HCT116 (cell line): ENCODE measurements around the gene TBC1D26. TPM values are rescaled to one million over a fixed set of nuclear protein-coding genes. Genes with fewer than 3 reads are reported as not detected.

Experiments
- ATAC-seq: fragments of 200-7000 bp; cut with Tn5 transposase; 2 replicates; pipeline ENCODE4 v1.9.1; 2020; ENCODE audit warnings: mild to moderate bottlenecking, moderate library complexity
- BruUV-seq: library from RNA; stranded (reverse); fragments of 400-500 nt; replicated peaks from 2 replicates; lab custom pipeline; 2021; lab: Mats Ljungman, UMichigan
- CTCF ChIA-PET: fragments of 300-600 bp; sonication (Branson Sonifier 250); formaldehyde crosslinking; loops from one replicate; lab custom pipeline; 2021; ENCODE audit warnings: antibody characterized with exemption; lab: Charles Lee
- POLR2A ChIA-PET: fragments of 300-600, 350-600 bp; sonication (Branson Sonifier 250); formaldehyde crosslinking; loops from one replicate; lab custom pipeline; 2021; ENCODE audit warnings: antibody characterized with exemption; lab: Charles Lee
- RAD21 ChIA-PET, 2 experiments: fragments of 300-600 bp; sonication (Branson Sonifier 250); formaldehyde crosslinking; loops; one replicate each; lab custom pipeline; 2023; ENCODE audit warnings: low total read pairs in 2 of 2; ENCODE audit not compliant: uncharacterized antibody in 2 of 2, unreplicated experiment in 2 of 2, low non-redundant PET in 1 of 2; lab: Charles Lee
- DNase-seq: peaks from one replicate; pipeline ENCODE4 v3.0.0-alpha.2; 2010; ENCODE audit warnings: low read depth, low spot score
- H2AFZ ChIP-seq: fragments of 200-600 bp; shearing (Covaris generic), sonication (generic); 2 replicates; pipeline ENCODE4 v1.6.1; 2017; ENCODE audit warnings: low read depth, mixed run types, mixed read lengths, antibody characterized with exemption, low read length; ENCODE audit not compliant: poor library complexity, severe bottlenecking
- H3K27ac ChIP-seq: 2 replicates; pipeline ENCODE4 v1.5.1; 2012; ENCODE audit warnings: low read depth, low read length
- H3K27me3 ChIP-seq: fragments of 200-600 bp; sonication (generic); 2 replicates; pipeline ENCODE4 v1.6.1; 2016; ENCODE audit warnings: mixed run types, low read length, mixed read lengths; ENCODE audit not compliant: insufficient read depth
- H3K36me3 ChIP-seq, 2 experiments: fragments of 200-500 bp in 1 of 2; fragments of 200-600 bp in 1 of 2; sonication (Bioruptor generic) in 1 of 2; sonication (generic) in 1 of 2; 2 replicates each; pipeline versions ENCODE4 v1.5.1 to v1.6.1; 2014 to 2016; ENCODE audit warnings: low read length in 2 of 2, inconsistent platforms in 1 of 2, mixed read lengths in 1 of 2, mixed run types in 1 of 2; ENCODE audit not compliant: insufficient read depth in 2 of 2, control insufficient read depth in 1 of 2
- H3K4me1 ChIP-seq, 2 experiments: fragments of 200-600 bp in 1 of 2; sonication (generic) in 1 of 2; 2 replicates each; pipeline versions ENCODE4 v1.5.1 to v1.6.1; 2012 to 2017; ENCODE audit warnings: low read length in 2 of 2, inconsistent platforms in 1 of 2, mild to moderate bottlenecking in 1 of 2, mixed read lengths in 1 of 2, mixed run types in 1 of 2, moderate library complexity in 1 of 2; ENCODE audit not compliant: insufficient read depth in 2 of 2, control insufficient read depth in 1 of 2
- H3K4me2 ChIP-seq: fragments of 200-600 bp; sonication (generic); 2 replicates; pipeline ENCODE4 v1.6.1; 2017; ENCODE audit warnings: mixed run types, low read length, mixed read lengths
- H3K4me3 ChIP-seq, 2 experiments: fragments of 200-600 bp in 1 of 2; sonication (generic) in 1 of 2; replicated peaks in 1 of 2; 2 replicates each; pipeline ENCODE4 v1.5.1; 2011 to 2016; ENCODE audit warnings: low read length in 2 of 2, control low read depth in 1 of 2, low read depth in 1 of 2, mild to moderate bottlenecking in 1 of 2, mixed read lengths in 1 of 2, mixed run types in 1 of 2
- H3K79me2 ChIP-seq: fragments of 200-600 bp; sonication (generic); 2 replicates; pipeline ENCODE4 v1.6.1; 2017; ENCODE audit warnings: mild to moderate bottlenecking, mixed run types, low read length, moderate library complexity, mixed read lengths; ENCODE audit not compliant: insufficient read depth
- H3K9ac ChIP-seq: fragments of 200-600 bp; sonication (generic); 2 replicates; pipeline ENCODE4 v1.6.1; 2016; ENCODE audit warnings: low read length, mixed read lengths
- H3K9me2 ChIP-seq: fragments of 200-600 bp; sonication (generic), shearing (Covaris generic); 2 replicates; pipeline ENCODE4 v1.6.1; 2017; ENCODE audit warnings: mixed run types, mild to moderate bottlenecking, moderate library complexity; ENCODE audit not compliant: insufficient read depth
- H3K9me3 ChIP-seq, 2 experiments: fragments of 200-500 bp in 1 of 2; fragments of 200-600 bp in 1 of 2; sonication (Bioruptor generic) in 1 of 2; sonication (generic) in 1 of 2; 2 replicates each; pipeline ENCODE4 v1.6.1; 2014 to 2017; ENCODE audit warnings: low read length in 2 of 2, mixed read lengths in 2 of 2, inconsistent platforms in 1 of 2, low read depth in 1 of 2, mild to moderate bottlenecking in 1 of 2, mixed run types in 1 of 2, moderate library complexity in 1 of 2; ENCODE audit not compliant: control insufficient read depth in 1 of 2, insufficient read depth in 1 of 2
- H4K20me1 ChIP-seq: fragments of 200-600 bp; sonication (generic), shearing (Covaris generic); 2 replicates; pipeline ENCODE4 v1.6.1; 2017; ENCODE audit warnings: mixed run types, mild to moderate bottlenecking, moderate library complexity; ENCODE audit not compliant: insufficient read depth
- MAX ChIP-seq: IDR thresholded peaks from 2 replicates; pipeline ENCODE4 v1.6.1; 2012
- SRF ChIP-seq: IDR thresholded peaks from 2 replicates; pipeline ENCODE4 v1.6.1; 2012; ENCODE audit warnings: low read depth
- ZNF274 ChIP-seq: fragments of 200-500 bp; sonication (Bioruptor generic); IDR thresholded peaks from 2 replicates; pipeline ENCODE4 v1.6.1; 2014; ENCODE audit warnings: mild to moderate bottlenecking, low read depth, low read length, inconsistent platforms
- intact Hi-C: fragments of 100-400 bp; cut with micrococcal nuclease; formaldehyde crosslinking; loops from 2 replicates; pipeline ENCODE4 v1.10.0; 2022
- total RNA-seq: library from RNA; stranded (reverse); gene quantifications from one replicate; pipeline ENCODE4 v1.2.1, GENCODE V29; 2021; ENCODE audit not compliant: unreplicated experiment
- TF ChIP-seq, protein P1 (sequence below): IDR thresholded peaks from 2 replicates; pipeline ENCODE4 v1.6.1; 2011; ENCODE audit warnings: mild to moderate bottlenecking, low read length, moderate library complexity; ENCODE audit not compliant: insufficient replicate concordance; ENCODE audit errors: extremely low read depth

The TBC1D26 gene
- total RNA-seq, 1 experiment from 2014 or later = 1.1 TPM

DNA sequence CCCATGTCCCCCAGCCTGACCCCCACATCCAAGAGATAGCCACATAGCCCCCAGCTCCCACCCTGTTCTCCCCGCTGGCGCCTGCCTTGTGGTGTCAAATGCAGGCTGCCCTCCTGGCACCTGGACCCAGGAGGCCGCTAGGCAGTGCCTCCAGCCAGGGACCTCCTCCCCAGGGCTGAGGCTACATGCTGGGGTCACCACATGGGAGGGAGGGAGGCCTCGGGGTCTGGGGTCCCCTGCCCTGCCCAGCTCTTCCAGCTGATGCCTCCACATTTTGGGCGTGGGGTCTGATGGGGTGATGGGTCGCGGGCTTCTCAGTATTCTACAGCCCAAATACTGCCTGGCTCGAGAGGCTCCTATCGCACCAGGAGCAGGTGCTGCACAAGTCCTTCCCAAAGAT lies 9.5 kb downstream of the TBC1D26 start:
- POLR2A ChIA-PET = no interaction called here
- no peaks in the 10 kb centered on the region for H4K20me1 ChIP-seq
- no TSS peak for BruUV-seq
- CTCF ChIA-PET = no interaction called here
- intact Hi-C loops = no loop called here
- ATAC-seq = no peak
- no peaks in the 10 kb centered on the region for H3K9me3 ChIP-seq
- H3K36me3 ChIP-seq = no peaks in the 10 kb centered on the region
- no peak overlapping the region for H3K4me2 ChIP-seq
- no peaks in the 10 kb centered on the region for H3K9me2 ChIP-seq
- no peaks in the 10 kb centered on the region for H3K27me3 ChIP-seq
- no peak overlapping the region for H3K9ac ChIP-seq
- RAD21 ChIA-PET = no interaction called here
- DNase-seq = no peak
- TF ChIP-seq ZNF274 = no peak
- TF ChIP-seq, protein P1, sequence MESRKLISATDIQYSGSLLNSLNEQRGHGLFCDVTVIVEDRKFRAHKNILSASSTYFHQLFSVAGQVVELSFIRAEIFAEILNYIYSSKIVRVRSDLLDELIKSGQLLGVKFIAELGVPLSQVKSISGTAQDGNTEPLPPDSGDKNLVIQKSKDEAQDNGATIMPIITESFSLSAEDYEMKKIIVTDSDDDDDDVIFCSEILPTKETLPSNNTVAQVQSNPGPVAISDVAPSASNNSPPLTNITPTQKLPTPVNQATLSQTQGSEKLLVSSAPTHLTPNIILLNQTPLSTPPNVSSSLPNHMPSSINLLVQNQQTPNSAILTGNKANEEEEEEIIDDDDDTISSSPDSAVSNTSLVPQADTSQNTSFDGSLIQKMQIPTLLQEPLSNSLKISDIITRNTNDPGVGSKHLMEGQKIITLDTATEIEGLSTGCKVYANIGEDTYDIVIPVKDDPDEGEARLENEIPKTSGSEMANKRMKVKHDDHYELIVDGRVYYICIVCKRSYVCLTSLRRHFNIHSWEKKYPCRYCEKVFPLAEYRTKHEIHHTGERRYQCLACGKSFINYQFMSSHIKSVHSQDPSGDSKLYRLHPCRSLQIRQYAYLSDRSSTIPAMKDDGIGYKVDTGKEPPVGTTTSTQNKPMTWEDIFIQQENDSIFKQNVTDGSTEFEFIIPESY = no peak
- TF ChIP-seq, all 23 proteins: peak for 0
- H3K79me2 ChIP-seq = no peaks in the 10 kb centered on the region
- H3K4me3 ChIP-seq = no peak overlapping the region
- H2AFZ ChIP-seq = no peak overlapping the region
- H3K27ac ChIP-seq = no peak overlapping the region
- no peaks in the 10 kb centered on the region for H3K4me1 ChIP-seq

- no peak for ATAC-seq
- no peak overlapping the region for H3K4me2 ChIP-seq
- intact Hi-C loops = no loop called here
Observed at GRCh38 chr17:15742051-15742795, 10.1 kb downstream of the TBC1D26 start.

More at GRCh38 chr17:15742051-15742795, 10.1 kb downstream of the TBC1D26 start:
- Histone ChIP-seq H3K27ac (no peak overlapping the region), H3K9me3 (no peaks in the 10 kb centered on the region), H3K9me2 (no peaks in the 10 kb centered on the region), H3K27me3 (no peaks in the 10 kb centered on the region)
- DNase-seq = no peak
- CTCF ChIA-PET = no interaction called here
- POLR2A ChIA-PET = no interaction called here
- RAD21 ChIA-PET = no interaction called here
- no peak for TF ChIP-seq MAX
- no peak for TF ChIP-seq SRF
- TF ChIP-seq, all 23 proteins: peak for 0
- Histone ChIP-seq H4K20me1 (no peaks in the 10 kb centered on the region), H3K79me2 (no peaks in the 10 kb centered on the region), H2AFZ (no peak overlapping the region), H3K36me3 (no peaks in the 10 kb centered on the region), H3K4me3 (no peak overlapping the region), H3K9ac (no peak overlapping the region), H3K4me1 (no peaks in the 10 kb centered on the region)
- BruUV-seq = no TSS peak
